EL (cell line): ENCODE results near the gene GGTLC3.
"Not testable (repeated sequence)": the region's sequence is repeated elsewhere in the genome, so short reads cannot be mapped to it uniquely, and the experiment has no call there.

ENCODE experiments used
- DNase-seq: peaks from one replicate; pipeline ENCODE4 v3.0.0-alpha.2; 2016

GGTLC3 gene

GRCh38 chr22:18512378-18512777, 5.6 kb downstream of the GGTLC3 start:
- DNase-seq, result not testable (repeated sequence)

GRCh38 chr22:18511327-18511726, 6.6 kb downstream of the GGTLC3 start:
- not testable (repeated sequence) for DNase-seq

GRCh38 chr22:18496227-18496626, 21.7 kb downstream of the GGTLC3 start:
- not testable (repeated sequence) for DNase-seq
